ENCODE data around the gene KCNJ1.

DNA sequence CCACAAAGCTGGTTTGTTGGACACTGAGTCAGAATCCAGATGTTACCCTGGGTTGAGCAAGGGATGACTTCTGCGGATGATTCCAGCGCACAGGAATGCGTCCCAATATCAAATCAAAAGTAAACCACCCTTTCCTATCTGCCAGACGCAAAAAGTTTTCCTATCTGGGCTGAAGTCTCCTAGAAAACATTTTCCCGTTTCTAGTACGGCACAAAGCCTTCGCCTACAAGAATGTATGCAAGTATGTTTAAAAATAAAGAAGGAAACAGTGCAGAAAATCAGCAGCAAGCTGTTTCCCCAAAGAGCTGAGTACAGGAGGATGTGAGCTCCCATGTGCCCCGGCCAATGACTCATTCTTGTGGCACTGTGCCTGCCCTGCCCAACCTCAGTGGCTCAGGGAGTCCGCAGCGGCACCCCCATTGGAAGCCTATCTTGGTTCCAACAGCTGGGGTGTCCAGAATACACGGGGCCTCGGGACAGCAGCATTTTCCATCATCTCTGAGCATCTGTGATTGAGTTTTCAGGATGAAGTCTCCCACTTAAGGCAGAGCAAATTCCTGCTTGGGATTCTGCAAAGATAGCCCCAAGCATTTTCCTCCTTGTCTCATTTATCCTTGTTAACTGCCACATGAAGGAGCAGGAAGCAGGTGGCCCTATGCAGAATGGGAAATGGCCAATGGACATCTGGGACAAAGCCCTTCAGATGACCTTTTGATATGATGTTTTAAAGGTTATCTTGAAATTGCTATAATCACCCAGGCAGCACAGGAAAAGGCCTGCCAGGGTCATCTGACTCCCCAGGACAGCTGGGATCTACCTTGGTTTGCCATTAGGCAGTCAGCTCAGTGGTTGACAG, 41.5 kb upstream of the KCNJ1 start:
- TF ChIP-seq, protein P1, sequence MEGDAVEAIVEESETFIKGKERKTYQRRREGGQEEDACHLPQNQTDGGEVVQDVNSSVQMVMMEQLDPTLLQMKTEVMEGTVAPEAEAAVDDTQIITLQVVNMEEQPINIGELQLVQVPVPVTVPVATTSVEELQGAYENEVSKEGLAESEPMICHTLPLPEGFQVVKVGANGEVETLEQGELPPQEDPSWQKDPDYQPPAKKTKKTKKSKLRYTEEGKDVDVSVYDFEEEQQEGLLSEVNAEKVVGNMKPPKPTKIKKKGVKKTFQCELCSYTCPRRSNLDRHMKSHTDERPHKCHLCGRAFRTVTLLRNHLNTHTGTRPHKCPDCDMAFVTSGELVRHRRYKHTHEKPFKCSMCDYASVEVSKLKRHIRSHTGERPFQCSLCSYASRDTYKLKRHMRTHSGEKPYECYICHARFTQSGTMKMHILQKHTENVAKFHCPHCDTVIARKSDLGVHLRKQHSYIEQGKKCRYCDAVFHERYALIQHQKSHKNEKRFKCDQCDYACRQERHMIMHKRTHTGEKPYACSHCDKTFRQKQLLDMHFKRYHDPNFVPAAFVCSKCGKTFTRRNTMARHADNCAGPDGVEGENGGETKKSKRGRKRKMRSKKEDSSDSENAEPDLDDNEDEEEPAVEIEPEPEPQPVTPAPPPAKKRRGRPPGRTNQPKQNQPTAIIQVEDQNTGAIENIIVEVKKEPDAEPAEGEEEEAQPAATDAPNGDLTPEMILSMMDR (IDR thresholded peaks at IDR 0.05 in 2 of 3, conservative IDR thresholded peaks at IDR 0.05 in 1 of 3; ENCODE audit: insufficient read depth in 2 of 3, low read depth in 1 of 3, low read length in 3 of 3): no peak
- TF ChIP-seq ETV6 (IDR thresholded peaks at IDR 0.05; ENCODE audit: borderline replicate concordance in 1 of 2, low read depth in 2 of 2, low read length in 1 of 2): no peak
- TF ChIP-seq ETV6 (CRISPR knock-in tag; IDR thresholded peaks at IDR 0.05; ENCODE audit: borderline replicate concordance): no peak
- TF ChIP-seq PTBP1 (IDR thresholded peaks at IDR 0.05; ENCODE audit: low read depth, low read length): no peak
- TF ChIP-seq, protein P2, sequence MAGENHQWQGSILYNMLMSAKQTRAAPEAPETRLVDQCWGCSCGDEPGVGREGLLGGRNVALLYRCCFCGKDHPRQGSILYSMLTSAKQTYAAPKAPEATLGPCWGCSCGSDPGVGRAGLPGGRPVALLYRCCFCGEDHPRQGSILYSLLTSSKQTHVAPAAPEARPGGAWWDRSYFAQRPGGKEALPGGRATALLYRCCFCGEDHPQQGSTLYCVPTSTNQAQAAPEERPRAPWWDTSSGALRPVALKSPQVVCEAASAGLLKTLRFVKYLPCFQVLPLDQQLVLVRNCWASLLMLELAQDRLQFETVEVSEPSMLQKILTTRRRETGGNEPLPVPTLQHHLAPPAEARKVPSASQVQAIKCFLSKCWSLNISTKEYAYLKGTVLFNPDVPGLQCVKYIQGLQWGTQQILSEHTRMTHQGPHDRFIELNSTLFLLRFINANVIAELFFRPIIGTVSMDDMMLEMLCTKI (IDR thresholded peaks at IDR 0.05; ENCODE audit: partially characterized antibody): no peak
- TF ChIP-seq, protein P3, sequence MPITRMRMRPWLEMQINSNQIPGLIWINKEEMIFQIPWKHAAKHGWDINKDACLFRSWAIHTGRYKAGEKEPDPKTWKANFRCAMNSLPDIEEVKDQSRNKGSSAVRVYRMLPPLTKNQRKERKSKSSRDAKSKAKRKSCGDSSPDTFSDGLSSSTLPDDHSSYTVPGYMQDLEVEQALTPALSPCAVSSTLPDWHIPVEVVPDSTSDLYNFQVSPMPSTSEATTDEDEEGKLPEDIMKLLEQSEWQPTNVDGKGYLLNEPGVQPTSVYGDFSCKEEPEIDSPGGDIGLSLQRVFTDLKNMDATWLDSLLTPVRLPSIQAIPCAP (CRISPR knock-in tag; IDR thresholded peaks at IDR 0.05; ENCODE audit: borderline replicate concordance): no peak
- TF ChIP-seq, protein P4, sequence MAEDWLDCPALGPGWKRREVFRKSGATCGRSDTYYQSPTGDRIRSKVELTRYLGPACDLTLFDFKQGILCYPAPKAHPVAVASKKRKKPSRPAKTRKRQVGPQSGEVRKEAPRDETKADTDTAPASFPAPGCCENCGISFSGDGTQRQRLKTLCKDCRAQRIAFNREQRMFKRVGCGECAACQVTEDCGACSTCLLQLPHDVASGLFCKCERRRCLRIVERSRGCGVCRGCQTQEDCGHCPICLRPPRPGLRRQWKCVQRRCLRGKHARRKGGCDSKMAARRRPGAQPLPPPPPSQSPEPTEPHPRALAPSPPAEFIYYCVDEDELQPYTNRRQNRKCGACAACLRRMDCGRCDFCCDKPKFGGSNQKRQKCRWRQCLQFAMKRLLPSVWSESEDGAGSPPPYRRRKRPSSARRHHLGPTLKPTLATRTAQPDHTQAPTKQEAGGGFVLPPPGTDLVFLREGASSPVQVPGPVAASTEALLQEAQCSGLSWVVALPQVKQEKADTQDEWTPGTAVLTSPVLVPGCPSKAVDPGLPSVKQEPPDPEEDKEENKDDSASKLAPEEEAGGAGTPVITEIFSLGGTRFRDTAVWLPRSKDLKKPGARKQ (CRISPR knock-in tag; IDR thresholded peaks at IDR 0.05): no peak
- TF ChIP-seq, protein P5, sequence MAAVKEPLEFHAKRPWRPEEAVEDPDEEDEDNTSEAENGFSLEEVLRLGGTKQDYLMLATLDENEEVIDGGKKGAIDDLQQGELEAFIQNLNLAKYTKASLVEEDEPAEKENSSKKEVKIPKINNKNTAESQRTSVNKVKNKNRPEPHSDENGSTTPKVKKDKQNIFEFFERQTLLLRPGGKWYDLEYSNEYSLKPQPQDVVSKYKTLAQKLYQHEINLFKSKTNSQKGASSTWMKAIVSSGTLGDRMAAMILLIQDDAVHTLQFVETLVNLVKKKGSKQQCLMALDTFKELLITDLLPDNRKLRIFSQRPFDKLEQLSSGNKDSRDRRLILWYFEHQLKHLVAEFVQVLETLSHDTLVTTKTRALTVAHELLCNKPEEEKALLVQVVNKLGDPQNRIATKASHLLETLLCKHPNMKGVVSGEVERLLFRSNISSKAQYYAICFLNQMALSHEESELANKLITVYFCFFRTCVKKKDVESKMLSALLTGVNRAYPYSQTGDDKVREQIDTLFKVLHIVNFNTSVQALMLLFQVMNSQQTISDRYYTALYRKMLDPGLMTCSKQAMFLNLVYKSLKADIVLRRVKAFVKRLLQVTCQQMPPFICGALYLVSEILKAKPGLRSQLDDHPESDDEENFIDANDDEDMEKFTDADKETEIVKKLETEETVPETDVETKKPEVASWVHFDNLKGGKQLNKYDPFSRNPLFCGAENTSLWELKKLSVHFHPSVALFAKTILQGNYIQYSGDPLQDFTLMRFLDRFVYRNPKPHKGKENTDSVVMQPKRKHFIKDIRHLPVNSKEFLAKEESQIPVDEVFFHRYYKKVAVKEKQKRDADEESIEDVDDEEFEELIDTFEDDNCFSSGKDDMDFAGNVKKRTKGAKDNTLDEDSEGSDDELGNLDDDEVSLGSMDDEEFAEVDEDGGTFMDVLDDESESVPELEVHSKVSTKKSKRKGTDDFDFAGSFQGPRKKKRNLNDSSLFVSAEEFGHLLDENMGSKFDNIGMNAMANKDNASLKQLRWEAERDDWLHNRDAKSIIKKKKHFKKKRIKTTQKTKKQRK (IDR thresholded peaks at IDR 0.05; ENCODE audit: borderline replicate concordance, low read depth, low read length): no peak
